Right ventricle myocardium superior (tissue), 1 donor: Measurements from ENCODE around the gene MALL. TPM values are rescaled to one million over a fixed set of nuclear protein-coding genes. Genes with fewer than 3 reads are reported as not detected.

Experiments
- microRNA-seq: library from miRNA; unstranded; fragments of <30 nt; microRNA quantifications from one replicate; pipeline ENCODE4 v1.2.0, GENCODE V29; 2020
- total RNA-seq: library from RNA; stranded (reverse); fragmentation: NEBNext Ultra II Directional; extraction: Animal tissue kit (Norgen Biotek cat#: 25700); gene quantifications from one replicate; pipeline ENCODE4 v1.2.1, GENCODE V29; 2021
- donor health status: DM: no; HTN: yes; CAD: no; lungs with severe emphysema.

The MALL gene
- total RNA-seq, 1 donor from 2014 or later: 9.9 TPM

Small RNA genes lying within 50 kb of the gene (microRNA-seq; reads per million reads assigned to microRNA genes)
- gene MIR4267: not detected
- not detected for gene MIR4436B1

Other genes starting within 250 kb of the MALL start
- 4.1 TPM for gene LIMS3, start 217.1 kb downstream of the MALL start, total RNA-seq
- gene NPHP1, start 89.2 kb upstream of the MALL start, total RNA-seq: 4.5 TPM
- 193 TPM for gene MTLN, start 96.7 kb upstream of the MALL start, total RNA-seq